Renal pelvis (tissue), 4 donors: Measurements from ENCODE around the gene MCRS1. TPM values are rescaled to one million over a fixed set of nuclear protein-coding genes. Genes with fewer than 3 reads are reported as not detected.
A peak's percentile ranks its signal among the peaks of the same experiment; 100 is the strongest.
"Not testable (repeated sequence)": the region's sequence is repeated elsewhere in the genome, so short reads cannot be mapped to it uniquely, and the experiment has no call there.

Experiments
- DNase-seq: peaks from one replicate; pipeline ENCODE4 v3.0.0-alpha.2; 2013
- polyA plus RNA-seq, 3 donors: library from polyadenylated mRNA; unstranded; fragments of 120-200 nt; gene quantifications; one replicate each; pipeline ENCODE4 v1.2.1, GENCODE V29; 2013; ENCODE audit not compliant: insufficient read length in 3 of 3

The MCRS1 gene
- polyA plus RNA-seq, 3 donors, result 72.6 to 81.3 (median 77.1) TPM

GRCh38 chr12:49529414-49529813, 38.5 kb downstream of the MCRS1 start:
- DNase-seq, result no peak

- DNase-seq, result peak; percentile 69
These were observed 40.4 kb downstream of the MCRS1 start for GRCh38 chr12:49527361-49528130.

DNA sequence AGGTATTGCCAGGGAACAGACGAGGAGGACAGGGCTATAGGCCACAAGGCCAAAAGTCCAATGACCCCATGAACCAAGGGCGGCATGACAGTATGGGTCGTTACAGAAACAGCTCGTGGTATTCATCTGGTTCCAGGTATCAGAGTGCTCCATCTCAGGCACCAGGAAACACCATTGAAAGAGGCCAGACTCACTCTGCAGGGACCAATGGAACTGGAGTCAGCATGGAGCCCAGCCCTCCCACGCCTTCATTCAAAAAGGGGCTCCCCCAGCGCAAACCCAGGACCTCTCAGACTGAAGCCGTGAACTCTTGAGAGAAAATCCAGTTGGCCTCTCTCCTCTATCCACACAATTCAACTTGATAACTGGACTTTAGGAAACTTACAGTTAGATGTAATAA, 42.0 kb downstream of the MCRS1 start:
- DNase-seq, result no peak

DNA sequence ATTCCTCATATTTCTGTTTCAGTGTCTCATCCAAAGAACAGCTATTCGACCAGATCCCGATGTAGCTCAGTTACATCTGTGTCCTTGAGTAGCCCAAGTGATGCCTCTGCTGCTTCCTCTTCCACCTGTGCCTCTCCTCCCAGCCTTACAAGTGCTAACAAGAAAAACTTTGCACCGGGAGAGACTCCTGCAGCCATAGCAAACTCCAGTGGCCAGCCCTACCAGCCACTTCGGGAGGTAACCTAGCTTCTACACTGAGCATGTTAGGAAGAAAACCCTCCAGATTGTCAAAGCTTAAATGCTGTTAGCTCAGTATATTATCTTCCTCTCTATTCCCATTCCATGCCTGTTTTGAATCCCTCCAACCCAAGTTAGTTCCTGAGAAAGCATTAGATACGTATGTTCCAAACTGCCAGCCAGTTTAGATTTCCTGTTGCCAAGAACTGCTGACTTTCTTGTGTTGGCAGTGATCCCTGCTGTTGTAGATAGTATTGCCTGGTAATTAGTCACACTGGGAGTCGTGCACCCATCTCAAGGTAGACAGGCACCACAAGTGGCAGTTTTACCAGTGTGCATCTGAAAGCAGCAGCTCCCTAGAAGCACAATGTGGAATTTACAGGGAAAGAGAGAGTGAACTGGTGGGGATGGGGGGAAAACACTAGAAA, 43.1 kb downstream of the MCRS1 start:
- no peak for DNase-seq

DNA sequence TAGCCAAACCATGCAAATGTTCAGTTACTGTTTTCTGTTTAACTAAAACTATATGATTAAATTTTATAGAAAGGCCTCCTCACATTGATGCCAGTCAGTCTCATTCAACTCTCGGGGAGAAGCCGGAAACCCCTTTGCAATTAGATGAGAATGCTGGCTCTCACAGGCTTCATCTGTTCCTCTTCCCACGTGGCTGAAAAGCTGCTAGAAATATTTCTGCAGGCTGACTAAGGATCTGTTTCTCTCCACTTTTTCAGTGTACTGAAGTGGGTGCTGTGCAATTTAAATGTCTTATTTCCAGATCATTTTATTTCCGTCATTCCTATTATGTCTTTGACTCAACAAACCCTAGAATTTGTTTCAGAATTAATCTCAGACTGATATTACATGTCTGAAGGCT, 46.6 kb downstream of the MCRS1 start:
- DNase-seq, result no peak

DNA sequence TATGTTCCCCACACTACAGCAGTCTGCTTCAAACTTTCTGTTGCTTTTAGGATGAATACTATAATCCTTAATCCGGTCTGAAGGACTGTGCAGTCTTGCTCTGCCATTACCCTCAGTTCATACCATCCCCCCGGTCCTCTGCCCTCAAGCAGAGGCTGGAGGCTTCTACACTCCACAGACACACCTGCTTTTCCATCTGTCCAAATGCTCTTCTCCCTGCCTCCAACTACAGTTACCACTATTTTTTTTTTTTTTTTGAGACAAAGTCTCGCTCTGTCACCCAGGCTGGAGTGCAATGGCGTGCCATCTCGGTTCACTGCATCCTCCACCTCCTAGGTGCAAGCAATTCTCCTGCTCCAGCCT, 48.4 kb downstream of the MCRS1 start:
- no peak for DNase-seq

DNA sequence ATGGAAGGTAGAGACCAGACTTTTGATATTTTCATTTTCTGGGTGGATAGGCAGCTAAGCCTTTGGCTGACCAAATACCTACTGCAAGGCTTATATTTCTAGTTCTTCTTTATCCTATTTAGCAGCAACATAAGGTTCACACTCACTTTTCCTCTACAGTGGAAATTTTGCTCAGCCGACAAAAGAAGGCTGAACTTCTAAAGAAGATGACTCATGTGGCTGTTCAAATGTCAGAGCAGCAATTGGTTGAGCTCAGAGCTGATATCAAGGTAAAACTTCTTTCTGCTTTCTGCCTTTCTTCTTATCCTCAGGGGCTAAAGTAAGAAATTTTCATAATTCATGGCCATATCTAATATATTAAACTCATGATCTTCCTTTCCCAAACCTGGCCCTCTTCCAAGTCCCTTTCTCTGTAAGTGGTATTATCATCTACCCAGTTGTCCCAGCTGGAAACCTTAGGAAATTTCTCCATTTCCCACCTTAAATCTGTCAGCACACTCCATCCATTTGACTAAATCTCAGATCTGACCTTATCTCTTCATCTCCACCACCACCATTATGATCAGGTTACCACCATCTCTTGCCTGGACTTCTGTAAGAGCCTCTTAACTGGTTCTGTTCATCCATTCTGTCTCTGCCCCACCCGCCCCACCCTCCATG, 48.9 kb downstream of the MCRS1 start:
- no peak for DNase-seq

DNA sequence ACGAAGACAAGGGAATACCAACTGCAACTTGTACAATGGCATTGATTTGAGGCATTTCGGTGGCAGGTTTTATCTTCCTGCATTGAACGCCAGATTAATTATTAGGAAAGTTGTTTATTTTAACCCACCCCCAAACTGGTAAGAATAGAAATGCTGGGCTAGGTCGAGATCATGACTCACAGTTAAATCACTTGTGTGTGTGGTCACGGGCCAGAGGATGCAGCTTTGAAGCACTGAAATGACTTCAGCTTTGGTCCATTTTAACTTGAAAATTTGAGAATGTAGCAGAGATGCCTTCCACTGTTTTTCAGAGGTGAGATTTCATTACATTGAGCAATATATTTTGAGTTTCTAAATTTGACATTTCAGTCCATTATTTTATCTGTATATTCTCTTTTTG, 52.7 kb downstream of the MCRS1 start:
- no peak for DNase-seq

DNA sequence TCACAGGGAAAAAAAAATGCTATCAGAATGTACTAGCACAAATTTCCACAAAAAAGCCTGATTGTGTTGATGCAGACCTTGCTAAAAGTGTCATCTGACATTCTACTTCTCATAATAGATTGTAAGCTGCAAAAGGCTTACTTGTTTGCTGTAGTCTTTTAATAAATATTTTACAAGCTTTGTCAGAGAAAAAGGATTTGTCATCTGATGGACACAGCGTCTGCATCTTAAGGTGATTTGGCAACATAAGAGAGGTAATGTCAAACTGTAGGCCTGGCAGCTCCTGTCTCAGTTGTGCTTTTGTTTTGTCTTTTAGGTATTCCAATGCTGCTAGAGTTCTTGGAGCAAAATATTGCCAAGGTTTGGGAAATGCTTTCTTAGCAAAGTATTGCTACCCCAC, 55.4 kb downstream of the MCRS1 start:
- no peak for DNase-seq

DNA sequence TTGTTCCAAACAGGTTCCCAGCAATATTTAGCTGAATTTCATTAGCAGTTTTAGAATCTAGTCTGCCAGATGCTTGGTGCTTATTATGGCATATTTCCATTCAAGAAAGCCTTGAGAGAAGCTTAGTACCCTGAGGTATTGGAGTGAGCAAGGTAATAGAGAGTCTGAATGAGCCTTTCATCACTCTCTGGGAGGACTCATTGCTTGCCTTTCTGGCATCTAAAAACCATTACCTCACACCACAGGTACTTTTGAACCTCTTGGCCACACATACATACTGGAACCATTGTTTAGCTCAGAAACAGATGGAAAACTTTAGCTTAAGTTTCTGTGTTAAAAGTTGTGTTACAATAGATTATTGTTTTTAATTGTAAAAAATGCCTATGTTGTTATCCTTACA, 56.5 kb downstream of the MCRS1 start:
- no peak for DNase-seq

- DNase-seq, result not testable (repeated sequence)
These were observed 58.3 kb downstream of the MCRS1 start for GRCh38 chr12:49509681-49510080.

Other genes with a start within 250 kb of the MCRS1 start
- 10 to 100 TPM; 22.4 to 37.1 (median 26.6) TPM for gene TROAP, start 244.9 kb downstream of the MCRS1 start, polyA plus RNA-seq
- 1 to 10 TPM; 1.2 to 2.0 (median 1.3) TPM for gene C1QL4, start 231.0 kb downstream of the MCRS1 start, polyA plus RNA-seq
- 10 to 100 TPM; 16.1 to 25.4 (median 24.5) TPM for gene DNAJC22, start 221.3 kb downstream of the MCRS1 start, polyA plus RNA-seq
- gene SPATS2, start 200.7 kb downstream of the MCRS1 start, polyA plus RNA-seq, result 10 to 100 TPM; 42.5 to 53.3 (median 51.5) TPM
- gene KCNH3, start 29.1 kb downstream of the MCRS1 start, polyA plus RNA-seq, result 1 to 10 TPM; 6.4 to 8.0 (median 6.7) TPM
- gene FAM186B, start 37.5 kb upstream of the MCRS1 start, polyA plus RNA-seq, result 1 to 10 TPM in 2 of 3 donors, under 1 TPM in 1; 0.93 to 3.9 (median 3.9) TPM
- 10 to 100 TPM; 25.0 to 34.9 (median 32.1) TPM for gene PRPF40B, start 55.4 kb upstream of the MCRS1 start, polyA plus RNA-seq
- gene FMNL3, start 139.3 kb upstream of the MCRS1 start, polyA plus RNA-seq, result 10 to 100 TPM; 37.1 to 39.0 (median 37.1) TPM
- gene TMBIM6, start 173.4 kb upstream of the MCRS1 start, polyA plus RNA-seq, result 100 to 1,000 TPM; 714 to 750 (median 741) TPM